Activated T-helper 1 cell treated with anti-CD3 and anti-CD28 coated beads, Interleukin-12 subunit alpha, Interleukin-12 subunit beta, Interleukin-2, Interleukin-4 antibody, amounts not matched to agents 30 ng/mL and 10 ng/mL and 1 ng/mL, durations not matched to agents 14 hours and 24 hours and 36 hours (primary cell): ENCODE measurements around the gene MED25. TPM values are rescaled to one million over a fixed set of nuclear protein-coding genes. Genes with fewer than 3 reads are reported as not detected.

ENCODE experiments used
- DNase-seq: peaks from one replicate; pipeline ENCODE4 v3.0.0; 2021; ENCODE audit warnings: low spot score
- H3K27ac Mint-ChIP-seq: one replicate; pipeline ENCODE4 v1.8.0; 2021; ENCODE audit warnings: mild to moderate bottlenecking, mixed read lengths
- H3K27me3 Mint-ChIP-seq: one replicate; pipeline ENCODE4 v1.8.0; 2022; ENCODE audit warnings: mild to moderate bottlenecking, moderate library complexity, mixed read lengths; ENCODE audit not compliant: insufficient read depth
- H3K36me3 Mint-ChIP-seq: one replicate; pipeline ENCODE4 v1.8.0; 2021; ENCODE audit warnings: low read depth, mixed read lengths
- H3K4me1 Mint-ChIP-seq: one replicate; pipeline ENCODE4 v1.8.0; 2021; ENCODE audit warnings: low read depth, mixed read lengths
- H3K4me3 Mint-ChIP-seq: one replicate; pipeline ENCODE4 v1.8.0; 2021; ENCODE audit warnings: mild to moderate bottlenecking, moderate library complexity, mixed read lengths
- H3K9me3 Mint-ChIP-seq: one replicate; pipeline ENCODE4 v1.8.0; 2021; ENCODE audit warnings: mixed read lengths
- intact Hi-C: fragments of 100-400 bp; cut with micrococcal nuclease; formaldehyde crosslinking; loops from one replicate; pipeline ENCODE4 v1.15.1; 2024
- total RNA-seq: library from RNA; stranded (reverse); gene quantifications from 2 replicates; pipeline ENCODE4 v1.2.3, GENCODE V29; 2022

MED25 gene
- total RNA-seq, 1 donor from 2014 or later, result 54.2 TPM

GRCh38 chr19:49844138-49845095 lies 26.3 kb downstream of the MED25 start:
- Mint-ChIP-seq H3K4me3 (no peak overlapping the region), H3K27ac (no peak overlapping the region), H3K27me3 (no peaks in the 10 kb centered on the region), H3K36me3 (peaks cover 9% of the 10 kb centered on the region), H3K4me1 (peaks cover 15% of the 10 kb centered on the region), H3K9me3 (peaks cover 4% of the 10 kb centered on the region)
- intact Hi-C loops, result no loop called here
- no peak for DNase-seq

- Mint-ChIP-seq H3K4me3 (no peak overlapping the region), H3K4me1 (peaks cover 23% of the 10 kb centered on the region), H3K27me3 (no peaks in the 10 kb centered on the region), H3K27ac (no peak overlapping the region), H3K9me3 (peaks cover 4% of the 10 kb centered on the region), H3K36me3 (peaks cover 10% of the 10 kb centered on the region)
- DNase-seq, result no peak
- intact Hi-C loops, result no loop called here
These were observed 27.3 kb downstream of the MED25 start for GRCh38 chr19:49845414-49845813.

GRCh38 chr19:49846408-49846807 lies 28.3 kb downstream of the MED25 start:
- H3K4me1 Mint-ChIP-seq, result peaks cover 23% of the 10 kb centered on the region

GRCh38 chr19:49847731-49848696 lies 29.9 kb downstream of the MED25 start:
- no peak for DNase-seq
- Mint-ChIP-seq H3K4me3 (no peak overlapping the region), H3K27ac (peak overlapping the region; percentile 34)

More at GRCh38 chr19:49846408-49846807, 28.3 kb downstream of the MED25 start:
- intact Hi-C loops, result no loop called here
- no peak overlapping the region for H3K4me3 Mint-ChIP-seq
- no peak overlapping the region for H3K27ac Mint-ChIP-seq
- H3K36me3 Mint-ChIP-seq, result peaks cover 7% of the 10 kb centered on the region
- peaks cover 4% of the 10 kb centered on the region for H3K9me3 Mint-ChIP-seq
- H3K27me3 Mint-ChIP-seq, result no peaks in the 10 kb centered on the region
- no peak for DNase-seq

GRCh38 chr19:49848938-49849337 lies 30.8 kb downstream of the MED25 start:
- H3K4me3 Mint-ChIP-seq, result peak overlapping the region; percentile 78
- peaks cover 38% of the 10 kb centered on the region for H3K4me1 Mint-ChIP-seq
- peaks cover 4% of the 10 kb centered on the region for H3K9me3 Mint-ChIP-seq
- intact Hi-C loops, result no loop called here
- H3K27me3 Mint-ChIP-seq, result peaks cover 5% of the 10 kb centered on the region
- no peak for DNase-seq
- H3K27ac Mint-ChIP-seq, result peak overlapping the region; percentile 62
- peaks cover 7% of the 10 kb centered on the region for H3K36me3 Mint-ChIP-seq

More at GRCh38 chr19:49847731-49848696, 29.9 kb downstream of the MED25 start:
- Mint-ChIP-seq H3K27me3 (peaks cover 5% of the 10 kb centered on the region), H3K9me3 (peaks cover 4% of the 10 kb centered on the region), H3K4me1 (peaks cover 34% of the 10 kb centered on the region), H3K36me3 (peaks cover 7% of the 10 kb centered on the region)
- intact Hi-C loops, result no loop called here

- H3K36me3 Mint-ChIP-seq, result peaks cover 7% of the 10 kb centered on the region
- H3K4me3 Mint-ChIP-seq, result peak overlapping the region; percentile 87
- peaks cover 5% of the 10 kb centered on the region for H3K27me3 Mint-ChIP-seq
- peaks cover 4% of the 10 kb centered on the region for H3K9me3 Mint-ChIP-seq
- intact Hi-C loops, result loop anchor here (1.0 to 2.0 kb wide), 6 partner anchors 20 to 83 kb away; partner anchors contain the start of genes AKT1S1, IL4I1 and TBC1D17
- peaks cover 38% of the 10 kb centered on the region for H3K4me1 Mint-ChIP-seq
- DNase-seq, result no peak
- H3K27ac Mint-ChIP-seq, result peak overlapping the region; percentile 62
These were observed 31.5 kb downstream of the MED25 start for GRCh38 chr19:49849433-49850220.

GRCh38 chr19:49850221-49850486 lies 32.1 kb downstream of the MED25 start:
- intact Hi-C loops, result loop anchor here (1.0 to 2.0 kb wide), 6 partner anchors 19 to 84 kb away; partner anchors contain the start of genes AKT1S1, IL4I1 and TBC1D17
- H3K27me3 Mint-ChIP-seq, result peaks cover 5% of the 10 kb centered on the region

GRCh38 chr19:49850487-49851342 lies 32.6 kb downstream of the MED25 start, which contains the start of gene PTOV1:
PTOV1 (plus strand) TSS chr19:49851159.
- intact Hi-C loops, result loop anchor here (1.0 to 2.0 kb wide), 6 partner anchors 19 to 84 kb away; partner anchors contain the start of genes AKT1S1, IL4I1 and TBC1D17
- H3K4me1 Mint-ChIP-seq, result peaks cover 38% of the 10 kb centered on the region
- peak within 1 kb of the TSS; percentile 89 for H3K4me3 Mint-ChIP-seq
- peaks cover 7% of the 10 kb centered on the region for H3K36me3 Mint-ChIP-seq
- peak within 1 kb of the TSS; percentile 92 for H3K27ac Mint-ChIP-seq
- DNase-seq, result peak; percentile 88
- H3K27me3 Mint-ChIP-seq, result peaks cover 5% of the 10 kb centered on the region
- H3K9me3 Mint-ChIP-seq, result peaks cover 4% of the 10 kb centered on the region

More at GRCh38 chr19:49850221-49850486, 32.1 kb downstream of the MED25 start:
- peaks cover 4% of the 10 kb centered on the region for H3K9me3 Mint-ChIP-seq
- peak overlapping the region; percentile 87 for H3K4me3 Mint-ChIP-seq
- peaks cover 38% of the 10 kb centered on the region for H3K4me1 Mint-ChIP-seq
- no peak for DNase-seq
- peaks cover 7% of the 10 kb centered on the region for H3K36me3 Mint-ChIP-seq
- peak overlapping the region; percentile 92 for H3K27ac Mint-ChIP-seq

GRCh38 chr19:49851456-49852259 lies 33.6 kb downstream of the MED25 start:
- Mint-ChIP-seq H3K27ac (peak overlapping the region; percentile 72), H3K9me3 (peaks cover 4% of the 10 kb centered on the region), H3K4me3 (peak overlapping the region; percentile 89), H3K4me1 (peaks cover 38% of the 10 kb centered on the region), H3K36me3 (peaks cover 7% of the 10 kb centered on the region), H3K27me3 (peaks cover 5% of the 10 kb centered on the region)
- intact Hi-C loops, result loop anchor here (2.0 kb wide), 1 partner anchor 45 kb away; the partner anchor contains the start of gene IL4I1
- no peak for DNase-seq

GRCh38 chr19:49852631-49853126 lies 34.6 kb downstream of the MED25 start:
- Mint-ChIP-seq H3K4me1 (peaks cover 38% of the 10 kb centered on the region), H3K9me3 (peaks cover 4% of the 10 kb centered on the region), H3K27me3 (peaks cover 5% of the 10 kb centered on the region), H3K36me3 (peaks cover 7% of the 10 kb centered on the region), H3K27ac (peak overlapping the region; percentile 72), H3K4me3 (peak overlapping the region; percentile 89)
- intact Hi-C loops, result loop anchor here (1.0 kb wide), 1 partner anchor 38 kb away; no protein-coding TSS in a partner anchor
- no peak for DNase-seq
